A549 (cell line): ENCODE measurements around the gene S1PR1. TPM values are rescaled to one million over a fixed set of nuclear protein-coding genes. Genes with fewer than 3 reads are reported as not detected.
"Not testable (repeated sequence)": the region's sequence is repeated elsewhere in the genome, so short reads cannot be mapped to it uniquely, and the experiment has no call there.

ENCODE experiments used
- ATAC-seq, 2 experiments: fragments of 200-7000 bp in 1 of 2; fragments of >200 bp in 1 of 2; cut with Nextera tagmentation in 1 of 2; cut with Tn5 transposase in 1 of 2; 3 replicates each; pipeline versions ENCODE4 v1.8.0 to v1.9.1; 2018 to 2020; ENCODE audit warnings: mild to moderate bottlenecking in 1 of 2, moderate library complexity in 1 of 2
- CTCF ChIA-PET: fragments of 300-600 bp; sonication (Branson Sonifier 250); formaldehyde crosslinking; extraction: SDS; loops from one replicate; lab custom pipeline; 2021; ENCODE audit warnings: antibody characterized with exemption, inconsistent platforms; lab: Yijun Ruan, JAX
- POLR2A ChIA-PET: fragments of 350-600 bp; formaldehyde crosslinking; extraction: SDS; loops from one replicate; lab custom pipeline; 2021; ENCODE audit warnings: antibody characterized with exemption, inconsistent platforms; lab: Yijun Ruan, JAX
- DNase-seq, 2 experiments: peaks; one replicate each; pipeline versions ENCODE4 v3.0.0 to v3.0.0-alpha.2; 2011 to 2016; ENCODE audit warnings: low read depth in 1 of 2, low spot score in 1 of 2
- FAIRE-seq: peaks from 2 replicates; lab custom pipeline; 2011; peaks lifted over from hg19 to GRCh38; lab: Jason Lieb, UNC
- H3K27ac ChIP-seq, 2 experiments: fragments of >200 bp; sonication (Bioruptor Twin); formaldehyde crosslinking; 3 replicates each; pipeline ENCODE4 v1.5.1; 2016 to 2017
- H3K4me1 ChIP-seq: fragments of >200 bp; sonication (Bioruptor Twin); formaldehyde crosslinking; 3 replicates; pipeline ENCODE4 v1.6.1; 2016
- H3K4me2 ChIP-seq: fragments of >200 bp; sonication (Bioruptor Twin); formaldehyde crosslinking; 3 replicates; pipeline ENCODE4 v1.6.1; 2016
- H3K4me3 ChIP-seq: fragments of >200 bp; sonication (Bioruptor Twin); formaldehyde crosslinking; 3 replicates; pipeline ENCODE4 v1.5.1; 2016
- H3K9me3 ChIP-seq: fragments of >200 bp; sonication (Bioruptor Twin); formaldehyde crosslinking; 3 replicates; pipeline ENCODE4 v1.6.1; 2016
- CBX2 ChIP-seq: fragments of 200-600 bp; sonication (generic); IDR thresholded peaks from 2 replicates; pipeline ENCODE4 v1.6.1; 2016; ENCODE audit warnings: low read depth, mild to moderate bottlenecking, borderline replicate concordance
- CBX8 ChIP-seq: fragments of 200-600 bp; sonication (generic); IDR thresholded peaks from 2 replicates; pipeline ENCODE4 v1.6.1; 2016
- CEBPB ChIP-seq, 2 experiments: fragments of >200 bp in 1 of 2; sonication (Bioruptor Twin) in 1 of 2; formaldehyde crosslinking in 1 of 2; IDR thresholded peaks; 2 replicates each; pipeline ENCODE4 v1.6.1; 2012 to 2016
- E2F6 ChIP-seq: IDR thresholded peaks from 2 replicates; pipeline ENCODE4 v1.6.1; 2012; ENCODE audit warnings: low read depth, borderline replicate concordance
- EHF ChIP-seq: fragments of 250-450 bp; sonication (Bioruptor Pico); IDR thresholded peaks from 2 replicates; pipeline ENCODE4 v1.5.0; 2020; ENCODE audit warnings: mild to moderate bottlenecking
- ESRRA ChIP-seq: fragments of 150-350 bp; IDR thresholded peaks from 2 replicates; pipeline ENCODE4 v1.6.1; 2014; ENCODE audit warnings: mild to moderate bottlenecking, low read length, borderline replicate concordance
- FOSL2 ChIP-seq, 2 experiments: fragments of 450-650 bp in 1 of 2; fragments of >200 bp in 1 of 2; sonication (Bioruptor Twin) in 1 of 2; formaldehyde crosslinking; IDR thresholded peaks; 2 replicates each; pipeline versions ENCODE4 v1.5.0 to v1.6.1; 2016 to 2020; ENCODE audit warnings: mild to moderate bottlenecking in 1 of 2, moderate library complexity in 1 of 2
- FOXS1 ChIP-seq: fragments of 250-450 bp; sonication (Bioruptor Pico); IDR thresholded peaks from 2 replicates; pipeline ENCODE4 v1.5.0; 2020; ENCODE audit warnings: mild to moderate bottlenecking, moderate library complexity
- HDAC2 ChIP-seq: fragments of 200-600 bp; sonication (generic); IDR thresholded peaks from 2 replicates; pipeline ENCODE4 v1.6.1; 2016
- HEYL ChIP-seq: fragments of 250-450 bp; sonication (Bioruptor Pico); IDR thresholded peaks from 2 replicates; pipeline ENCODE4 v1.8.0; 2021; ENCODE audit warnings: mild to moderate bottlenecking, moderate library complexity
- HOXA7 ChIP-seq: fragments of 250-450 bp; sonication (Bioruptor Pico); IDR thresholded peaks from 2 replicates; pipeline ENCODE4 v1.5.0; 2020; ENCODE audit warnings: mild to moderate bottlenecking, moderate library complexity
- HOXB5 ChIP-seq: fragments of 250-450 bp; sonication (Bioruptor Pico); IDR thresholded peaks from 2 replicates; pipeline ENCODE4 v1.5.0; 2020; ENCODE audit warnings: mild to moderate bottlenecking, moderate library complexity
- JUNB ChIP-seq: fragments of >200 bp; sonication (Bioruptor Twin); formaldehyde crosslinking; IDR thresholded peaks from 2 replicates; pipeline ENCODE4 v1.6.1; 2016
- KDM1A ChIP-seq: fragments of 200-600 bp; sonication (generic); IDR thresholded peaks from 2 replicates; pipeline ENCODE4 v1.6.1; 2016; ENCODE audit warnings: low read depth, mild to moderate bottlenecking
- KDM5A ChIP-seq: fragments of 200-600 bp; sonication (generic); IDR thresholded peaks from 2 replicates; pipeline ENCODE4 v1.6.1; 2016; ENCODE audit warnings: antibody characterized with exemption, mild to moderate bottlenecking
- NFE2L2 ChIP-seq: fragments of 150-350 bp; conservative IDR thresholded peaks from 2 replicates; pipeline ENCODE4 v1.6.1; 2014; ENCODE audit warnings: low read length
- NPAS2 ChIP-seq: fragments of 250-450 bp; sonication (Bioruptor Pico); IDR thresholded peaks from 2 replicates; pipeline ENCODE4 v1.8.0; 2022; ENCODE audit warnings: mild to moderate bottlenecking, moderate library complexity, borderline replicate concordance
- NR3C1 ChIP-seq: fragments of >200 bp; sonication (Bioruptor Twin); formaldehyde crosslinking; IDR thresholded peaks from 3 replicates; pipeline ENCODE4 v1.6.1; 2017
- POLR2A ChIP-seq: IDR thresholded peaks from 2 replicates; pipeline ENCODE4 v1.6.1; 2012; ENCODE audit warnings: mild to moderate bottlenecking, low read length
- POLR2AphosphoS2 ChIP-seq: conservative IDR thresholded peaks from 2 replicates; pipeline ENCODE4 v1.6.1; 2012; ENCODE audit warnings: low read length, improper control_type of control experiment, inconsistent platforms
- RAD21 ChIP-seq, 2 experiments: fragments of >200 bp in 1 of 2; sonication (Bioruptor Twin) in 1 of 2; formaldehyde crosslinking in 1 of 2; IDR thresholded peaks in 1 of 2; conservative IDR thresholded peaks in 1 of 2; 2 replicates in 1 of 2; 3 replicates in 1 of 2; pipeline ENCODE4 v1.6.1; 2012 to 2018; ENCODE audit warnings: inconsistent platforms in 1 of 2
- RARB ChIP-seq: fragments of 250-450 bp; sonication (Bioruptor Pico); IDR thresholded peaks from 2 replicates; pipeline ENCODE4 v1.8.0; 2021; ENCODE audit warnings: mild to moderate bottlenecking, moderate library complexity
- RCOR1 ChIP-seq: fragments of 150-350 bp; IDR thresholded peaks from 2 replicates; pipeline ENCODE4 v1.6.1; 2014; ENCODE audit warnings: antibody characterized with exemption, low read length, low read depth
- RNF2 ChIP-seq: fragments of 200-600 bp; sonication (generic); IDR thresholded peaks from 2 replicates; pipeline ENCODE4 v1.6.1; 2016; ENCODE audit warnings: low read depth, mild to moderate bottlenecking, antibody characterized with exemption, moderate library complexity, borderline replicate concordance
- TFCP2L1 ChIP-seq: fragments of 250-450 bp; sonication (Bioruptor Pico); IDR thresholded peaks from 2 replicates; pipeline ENCODE4 v1.5.0; 2021; ENCODE audit warnings: mild to moderate bottlenecking
- TP53 ChIP-seq: fragments of 250-450 bp; sonication (Bioruptor Pico); IDR thresholded peaks from 2 replicates; pipeline ENCODE4 v1.5.0; 2021; ENCODE audit warnings: mild to moderate bottlenecking, moderate library complexity
- USF2 ChIP-seq: fragments of 450-650 bp; IDR thresholded peaks from 2 replicates; pipeline ENCODE4 v1.6.1; 2014; ENCODE audit warnings: antibody characterized with exemption
- ZFP36 ChIP-seq: fragments of 450-650 bp; IDR thresholded peaks from 2 replicates; pipeline ENCODE4 v1.6.1; 2014; ENCODE audit warnings: borderline replicate concordance; ENCODE audit not compliant: partially characterized antibody
- WGBS: methylation state at CpG from one replicate; pipeline ENCODE4 v1.1.6; 2017; ENCODE audit errors: missing lambda C conversion rate; 5-methylcytosine and 5-hydroxymethylcytosine counted together
- polyA plus RNA-seq, 4 experiments: library from polyadenylated mRNA; depleted of rRNA in 3 of 4; stranded (reverse); fragments of >200 nt; fragmentation: RNase III in 1 of 4; extraction: RNeasy Plus Mini Kit Qiagen cat#74134 plus additional on column Dnase treatment in 1 of 4; gene quantifications; 2 replicates in 3 of 4; 3 replicates in 1 of 4; pipeline ENCODE4 v1.2.3, GENCODE V29; 2011 to 2017
- TF ChIP-seq, protein P1 (sequence below): fragments of >200 bp; sonication (Bioruptor Twin); formaldehyde crosslinking; IDR thresholded peaks from 3 replicates; pipeline ENCODE4 v1.6.1; 2016
- TF ChIP-seq, protein P2 (sequence below): fragments of 150-350 bp; IDR thresholded peaks from 2 replicates; pipeline ENCODE4 v1.6.1; 2014; ENCODE audit warnings: low read depth, mild to moderate bottlenecking, low read length
- TF ChIP-seq, protein P3 (sequence below): IDR thresholded peaks from 2 replicates; pipeline ENCODE4 v1.6.1; 2012
- TF ChIP-seq, protein P4 (sequence below): IDR thresholded peaks from 2 replicates; pipeline ENCODE4 v1.6.1; 2012

Gene S1PR1
- polyA plus RNA-seq, 2 of the 4 experiments (the other 2 are of a cell fraction), result 0.06 TPM; not detected in 1

GRCh38 chr1:101216623-101217022 lies 20.2 kb upstream of the S1PR1 start:
- ATAC-seq (no peak), DNase-seq (no peak), FAIRE-seq (no peak)
- ChIA-PET POLR2A (no interaction called here), CTCF (interaction anchor here (1.0 kb wide), 1 partner anchor 92 kb away, joined by 3 read pairs; no protein-coding TSS in a partner anchor)
- Histone ChIP-seq H3K4me1 (no peaks in the 10 kb centered on the region), H3K27ac (no peak overlapping the region), H3K9me3 (no peaks in the 10 kb centered on the region), H3K4me3 (no peak overlapping the region), H3K4me2 (no peak overlapping the region)
- TF ChIP-seq KDM1A (no peak), CBX2 (no peak), TFCP2L1 (CRISPR knock-in tag) (no peak), ZFP36 (no peak), POLR2A (no peak), CBX8 (no peak), RARB (CRISPR knock-in tag) (no peak), NFE2L2 (no peak), FOXS1 (no peak), EHF (CRISPR knock-in tag) (no peak), NPAS2 (CRISPR knock-in tag) (no peak), JUNB (no peak)
- TF ChIP-seq, protein P1, sequence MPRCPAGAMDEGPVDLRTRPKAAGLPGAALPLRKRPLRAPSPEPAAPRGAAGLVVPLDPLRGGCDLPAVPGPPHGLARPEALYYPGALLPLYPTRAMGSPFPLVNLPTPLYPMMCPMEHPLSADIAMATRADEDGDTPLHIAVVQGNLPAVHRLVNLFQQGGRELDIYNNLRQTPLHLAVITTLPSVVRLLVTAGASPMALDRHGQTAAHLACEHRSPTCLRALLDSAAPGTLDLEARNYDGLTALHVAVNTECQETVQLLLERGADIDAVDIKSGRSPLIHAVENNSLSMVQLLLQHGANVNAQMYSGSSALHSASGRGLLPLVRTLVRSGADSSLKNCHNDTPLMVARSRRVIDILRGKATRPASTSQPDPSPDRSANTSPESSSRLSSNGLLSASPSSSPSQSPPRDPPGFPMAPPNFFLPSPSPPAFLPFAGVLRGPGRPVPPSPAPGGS, result no peak
- TF ChIP-seq, protein P2, sequence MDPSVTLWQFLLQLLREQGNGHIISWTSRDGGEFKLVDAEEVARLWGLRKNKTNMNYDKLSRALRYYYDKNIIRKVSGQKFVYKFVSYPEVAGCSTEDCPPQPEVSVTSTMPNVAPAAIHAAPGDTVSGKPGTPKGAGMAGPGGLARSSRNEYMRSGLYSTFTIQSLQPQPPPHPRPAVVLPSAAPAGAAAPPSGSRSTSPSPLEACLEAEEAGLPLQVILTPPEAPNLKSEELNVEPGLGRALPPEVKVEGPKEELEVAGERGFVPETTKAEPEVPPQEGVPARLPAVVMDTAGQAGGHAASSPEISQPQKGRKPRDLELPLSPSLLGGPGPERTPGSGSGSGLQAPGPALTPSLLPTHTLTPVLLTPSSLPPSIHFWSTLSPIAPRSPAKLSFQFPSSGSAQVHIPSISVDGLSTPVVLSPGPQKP, result no peak
- TF ChIP-seq, protein P3, sequence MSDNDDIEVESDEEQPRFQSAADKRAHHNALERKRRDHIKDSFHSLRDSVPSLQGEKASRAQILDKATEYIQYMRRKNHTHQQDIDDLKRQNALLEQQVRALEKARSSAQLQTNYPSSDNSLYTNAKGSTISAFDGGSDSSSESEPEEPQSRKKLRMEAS, result no peak
- WGBS, result 27% methylated on average over 2 of the region's 2 CpGs

- H3K9me3 ChIP-seq, result no peaks in the 10 kb centered on the region
- no peak for TF ChIP-seq HOXB5 (CRISPR knock-in tag)
- TF ChIP-seq E2F6, result no peak
- no peak for TF ChIP-seq CEBPB (IDR thresholded peaks at IDR 0.05)
- TF ChIP-seq FOSL2 (IDR thresholded peaks at IDR 0.05), result no peak
- no peak for TF ChIP-seq FOSL2 (CRISPR knock-in tag; IDR thresholded peaks at IDR 0.05)
- TF ChIP-seq TP53 (CRISPR knock-in tag), result no peak
- TF ChIP-seq POLR2A, result no peak
- no peak for TF ChIP-seq EHF (CRISPR knock-in tag)
- TF ChIP-seq RAD21 (conservative IDR thresholded peaks at IDR 0.05 in 1 of 2, IDR thresholded peaks at IDR 0.05 in 1 of 2), result no peak
- TF ChIP-seq ESRRA, result no peak
- no peak for TF ChIP-seq USF2
- no peak for TF ChIP-seq RNF2
- no peak for TF ChIP-seq HDAC2
- TF ChIP-seq, protein P4, sequence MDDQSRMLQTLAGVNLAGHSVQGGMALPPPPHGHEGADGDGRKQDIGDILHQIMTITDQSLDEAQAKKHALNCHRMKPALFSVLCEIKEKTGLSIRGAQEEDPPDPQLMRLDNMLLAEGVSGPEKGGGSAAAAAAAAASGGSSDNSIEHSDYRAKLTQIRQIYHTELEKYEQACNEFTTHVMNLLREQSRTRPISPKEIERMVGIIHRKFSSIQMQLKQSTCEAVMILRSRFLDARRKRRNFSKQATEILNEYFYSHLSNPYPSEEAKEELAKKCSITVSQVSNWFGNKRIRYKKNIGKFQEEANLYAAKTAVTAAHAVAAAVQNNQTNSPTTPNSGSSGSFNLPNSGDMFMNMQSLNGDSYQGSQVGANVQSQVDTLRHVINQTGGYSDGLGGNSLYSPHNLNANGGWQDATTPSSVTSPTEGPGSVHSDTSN, result no peak
- TF ChIP-seq HOXA7 (CRISPR knock-in tag), result no peak
- TF ChIP-seq KDM5A, result no peak
- TF ChIP-seq NR3C1, result no peak
- TF ChIP-seq HEYL (CRISPR knock-in tag), result no peak
- no peak for TF ChIP-seq RCOR1
- no peak for TF ChIP-seq POLR2AphosphoS2
- TF ChIP-seq, all 56 proteins: peak for 0
- no peaks in the 10 kb centered on the region for H3K4me1 ChIP-seq
- H3K4me3 ChIP-seq, result no peak overlapping the region
- H3K27ac ChIP-seq, result no peak overlapping the region
- CTCF ChIA-PET, result no interaction called here
- POLR2A ChIA-PET, result no interaction called here
- DNase-seq (no peak), FAIRE-seq (no peak), ATAC-seq (no peak)
- H3K4me2 ChIP-seq, result no peak overlapping the region
- WGBS, result 41% methylated on average over 3 of the region's 3 CpGs
Observed at GRCh38 chr1:101217148-101217547, 19.7 kb upstream of the S1PR1 start.

DNA sequence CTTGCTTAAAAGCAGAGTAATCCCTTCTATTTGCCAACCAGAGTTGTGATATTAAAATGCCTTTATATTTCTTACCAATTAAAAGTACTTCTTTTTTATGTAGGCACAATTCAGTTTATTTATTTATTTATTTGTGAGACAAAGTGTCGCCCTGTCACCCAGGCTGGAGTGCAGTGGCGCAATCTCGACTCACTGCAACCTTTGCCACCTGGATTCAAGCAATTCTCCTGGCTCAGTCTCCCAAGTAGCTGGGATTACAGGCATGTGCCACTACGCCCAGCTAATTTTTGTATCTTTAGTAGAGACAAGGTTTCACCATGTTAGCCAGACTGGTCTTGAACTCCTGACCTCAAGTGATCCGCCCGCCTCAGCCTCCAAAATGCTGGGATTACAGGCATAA lies 17.9 kb upstream of the S1PR1 start:
- DNase-seq, H3K9me3 ChIP-seq, POLR2A ChIA-PET, ATAC-seq, H3K4me1 ChIP-seq, H3K27ac ChIP-seq, H3K4me3 ChIP-seq, H3K4me2 ChIP-seq, FAIRE-seq: not testable (repeated sequence)
- CTCF ChIA-PET, result interaction anchor here (0.6 to 1.7 kb wide), 2 partner anchors 20 to 298 kb away, joined by 3 to 4 read pairs; no protein-coding TSS in a partner anchor
- 91% methylated on average over 5 of the region's 6 CpGs for WGBS
